ENCODE results near the gene DYNLT1.
A peak's percentile ranks its signal among the peaks of the same experiment; 100 is the strongest.
"Not testable (repeated sequence)": the region's sequence is repeated elsewhere in the genome, so short reads cannot be mapped to it uniquely, and the experiment has no call there.

Gene DYNLT1

DNA sequence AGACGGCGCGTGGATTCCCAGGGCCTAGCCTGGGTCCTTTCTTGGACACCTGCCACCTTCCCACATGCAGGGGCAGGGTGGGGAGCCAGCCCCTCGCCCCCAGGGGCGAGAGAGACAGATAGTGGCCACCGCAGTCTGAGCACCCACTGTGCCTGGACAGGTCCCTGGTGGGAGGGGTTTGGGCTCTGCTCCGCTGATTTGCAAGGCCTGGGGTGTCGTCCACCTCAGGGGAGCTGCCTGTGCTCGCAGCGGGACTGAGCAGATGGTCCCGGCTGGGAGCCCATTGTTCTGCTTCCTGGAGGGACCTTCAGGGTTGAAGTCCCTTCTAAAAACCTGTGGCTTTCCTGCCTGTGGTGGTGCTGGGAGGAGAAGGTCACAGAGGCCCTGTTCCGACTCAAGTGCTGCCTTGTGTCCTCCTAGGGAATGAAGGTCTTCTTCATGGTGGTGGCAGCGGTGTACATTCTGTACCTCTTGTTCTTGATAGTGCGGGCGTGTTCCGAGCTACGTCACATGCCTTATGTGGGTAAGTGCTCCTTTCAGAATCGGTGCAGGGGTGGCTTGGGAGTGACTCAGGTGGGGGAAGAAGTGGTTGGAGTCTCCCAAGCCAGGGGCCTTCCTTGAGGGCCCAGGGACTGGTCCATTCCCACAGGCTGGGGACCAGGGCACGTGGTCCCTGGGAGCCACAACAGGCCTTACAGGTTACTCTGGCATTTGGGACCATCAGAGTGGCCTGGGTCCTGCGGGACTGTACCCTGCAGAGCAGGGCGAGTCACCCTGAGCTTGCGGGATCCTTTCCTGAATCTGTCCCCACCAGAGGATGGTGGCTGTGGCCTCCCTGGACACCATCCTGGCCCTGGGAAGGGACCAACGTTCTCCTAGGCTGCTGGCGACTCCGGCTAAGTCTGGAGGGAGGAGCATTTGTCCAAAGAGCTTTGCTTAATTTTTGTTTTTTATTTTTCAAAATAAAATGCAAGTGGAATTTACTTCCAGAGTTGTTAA, 19.6 kb downstream of the DYNLT1 start:
- DNase-seq = no peak

DNA sequence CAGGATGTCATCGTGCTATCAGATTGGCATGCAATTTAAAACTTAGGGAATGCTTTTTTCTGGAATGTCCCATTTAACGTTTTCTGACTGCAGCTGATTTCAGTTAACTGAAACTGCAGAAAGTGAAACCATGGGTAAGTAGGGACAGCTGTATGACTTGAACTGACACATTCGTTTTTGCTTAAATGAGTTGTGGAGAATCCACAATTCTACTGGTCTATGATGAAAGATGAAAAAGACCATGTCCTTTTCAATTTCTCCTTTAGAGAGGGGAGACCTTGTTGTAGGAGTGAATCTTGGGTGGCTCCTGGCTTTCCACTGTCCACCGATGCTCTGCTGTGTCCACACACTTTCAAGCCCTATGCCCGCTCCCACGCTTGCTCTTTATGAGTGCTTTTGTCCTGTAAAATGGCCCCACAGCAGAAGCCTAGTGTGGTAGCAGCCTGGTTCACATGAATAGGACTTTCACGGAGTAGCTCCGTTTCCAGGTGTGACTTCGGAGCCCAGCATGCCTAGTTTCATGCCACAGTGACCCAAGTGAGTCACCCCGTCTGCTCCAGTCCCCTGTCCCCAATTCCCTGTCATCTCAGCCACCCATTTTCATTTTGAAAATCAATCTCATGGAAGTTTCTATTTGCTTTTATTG, 21.9 kb downstream of the DYNLT1 start:
- no peak for DNase-seq

DNA sequence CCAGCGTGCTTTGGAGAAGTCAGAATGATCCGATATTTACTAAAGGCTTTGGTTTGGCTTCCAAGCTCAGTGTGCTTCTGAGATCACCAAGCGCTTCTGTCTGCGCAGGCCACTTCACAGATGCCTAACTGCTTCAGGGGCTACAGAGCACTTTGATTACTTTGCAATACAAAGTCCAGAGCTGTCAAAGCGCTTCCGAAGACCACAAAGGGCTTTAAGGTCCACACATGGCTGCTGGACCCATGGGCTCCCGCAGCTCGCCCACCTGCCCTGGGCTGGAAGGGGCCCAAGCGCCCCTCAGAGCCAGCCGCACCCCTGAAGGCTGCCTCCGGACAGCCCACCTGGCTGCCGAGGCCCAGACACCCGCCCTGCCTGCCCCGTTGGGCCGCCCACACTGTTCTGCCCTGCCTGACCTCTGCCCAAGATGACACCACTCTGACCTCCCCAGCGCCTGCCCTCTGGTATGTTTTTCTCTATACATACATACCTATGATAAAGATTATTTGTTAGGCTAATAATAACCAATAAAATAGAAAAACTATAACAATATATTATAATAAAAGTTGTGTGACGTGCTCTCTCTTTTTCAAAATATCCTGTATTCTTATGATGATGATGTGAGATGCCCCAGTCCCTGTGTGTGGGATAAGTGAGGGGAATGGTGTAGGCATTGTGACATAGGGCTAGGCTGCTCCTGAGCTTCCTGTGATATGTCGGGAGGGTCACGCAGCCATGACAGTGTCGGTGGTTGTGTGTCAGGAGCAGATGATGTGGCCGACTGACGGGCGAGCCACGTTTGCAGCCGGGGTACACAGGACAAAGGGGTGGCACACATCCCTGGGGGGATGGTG, 22.6 kb downstream of the DYNLT1 start:
- no peak for DNase-seq

DNA sequence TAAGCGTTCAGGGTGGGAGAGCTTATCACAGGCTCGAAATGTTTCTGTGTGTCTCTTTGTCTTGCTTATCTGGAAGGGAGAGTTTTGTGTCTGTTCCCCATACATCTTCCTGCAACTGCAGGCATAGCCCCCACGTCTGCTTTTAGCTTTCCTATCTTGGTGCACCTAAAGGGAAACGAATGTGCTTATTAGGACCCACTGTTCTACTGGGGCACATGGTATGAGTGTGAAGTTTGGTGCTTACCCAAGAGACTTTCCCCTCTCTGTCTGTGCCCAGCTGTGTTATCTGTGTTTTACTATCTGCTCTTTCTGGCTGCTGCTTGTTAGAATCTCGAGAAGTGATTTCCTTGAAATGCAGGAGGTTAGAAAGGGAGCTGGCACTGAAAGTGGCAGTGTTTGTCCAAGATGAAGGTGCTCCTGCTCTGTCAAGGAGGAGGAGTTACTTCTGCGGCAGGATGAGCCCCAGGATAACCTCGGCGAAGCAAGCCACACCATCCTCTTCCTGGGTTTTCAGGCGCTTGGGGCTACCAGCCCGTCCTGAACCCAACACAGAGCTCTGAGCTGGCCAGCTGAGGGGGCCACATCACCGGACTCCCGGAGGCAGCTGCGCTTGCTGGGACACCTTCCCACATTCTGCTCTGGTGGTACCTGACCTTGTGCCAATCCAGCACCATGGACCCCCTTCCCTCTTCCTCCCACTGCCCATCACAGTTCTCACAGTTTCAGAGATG, 23.4 kb downstream of the DYNLT1 start:
- DNase-seq = no peak

DNA sequence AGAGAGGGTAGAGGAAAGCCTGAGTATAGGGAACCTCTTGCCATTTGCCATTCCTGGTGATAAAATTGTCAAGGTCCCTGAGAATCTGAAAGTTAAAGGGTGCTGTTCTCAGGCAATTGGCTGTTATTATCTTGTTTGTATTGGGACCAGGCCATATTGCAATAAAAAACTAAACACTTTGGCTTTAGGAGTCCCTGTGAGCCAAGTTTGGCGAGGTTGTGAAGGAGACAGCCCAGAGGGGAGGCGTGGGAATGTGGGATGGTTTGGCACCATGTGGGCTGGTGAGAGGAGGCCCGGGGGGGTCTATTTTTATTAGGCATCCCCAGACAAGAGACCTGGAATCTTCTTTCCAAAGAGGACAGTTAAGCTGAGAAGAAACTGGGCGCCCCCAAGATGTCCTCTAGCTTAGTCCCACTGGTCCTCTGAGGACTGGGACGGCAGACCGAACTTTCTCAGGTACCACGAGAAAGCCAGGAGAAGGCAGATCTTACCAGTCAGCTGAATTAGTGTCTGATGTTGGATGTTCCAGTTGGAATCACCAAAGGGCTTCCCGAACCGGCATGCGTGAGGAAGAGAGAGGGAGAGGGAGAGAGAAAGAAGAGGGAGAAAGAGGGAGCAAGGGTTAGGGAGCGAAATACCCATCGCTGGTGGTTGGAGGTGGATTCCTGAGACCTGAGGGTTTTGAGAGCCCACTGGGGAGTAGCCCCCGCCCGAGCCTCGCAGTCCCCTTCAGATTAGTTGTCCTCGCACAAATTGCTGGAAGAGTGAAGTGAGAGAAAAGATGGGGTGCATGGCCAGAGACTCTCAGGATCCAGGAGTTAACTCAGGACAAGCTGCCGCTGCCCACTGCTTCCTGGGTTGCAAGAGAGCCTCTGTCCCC, 24.4 kb downstream of the DYNLT1 start:
- no peak for DNase-seq

DNA sequence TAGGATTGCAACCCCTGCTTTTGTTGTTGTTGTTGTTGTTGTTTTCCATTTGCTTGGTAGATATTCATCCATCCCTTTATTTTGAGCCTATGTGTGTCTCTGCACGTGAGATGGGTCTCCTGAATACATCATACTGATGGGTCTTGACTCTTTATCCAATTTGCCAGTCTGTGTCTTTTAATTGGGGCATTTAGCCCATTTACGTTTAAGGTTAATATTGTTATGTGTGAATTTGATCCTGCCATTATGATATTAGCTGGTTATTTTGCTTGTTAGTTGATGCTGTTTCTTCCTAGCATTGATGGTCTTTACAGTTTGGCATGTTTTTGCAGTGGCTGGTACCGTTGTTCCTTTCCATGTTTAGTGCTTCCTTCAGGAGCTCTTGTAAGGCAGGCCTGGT, 26.3 kb downstream of the DYNLT1 start:
- not testable (repeated sequence) for DNase-seq

DNA sequence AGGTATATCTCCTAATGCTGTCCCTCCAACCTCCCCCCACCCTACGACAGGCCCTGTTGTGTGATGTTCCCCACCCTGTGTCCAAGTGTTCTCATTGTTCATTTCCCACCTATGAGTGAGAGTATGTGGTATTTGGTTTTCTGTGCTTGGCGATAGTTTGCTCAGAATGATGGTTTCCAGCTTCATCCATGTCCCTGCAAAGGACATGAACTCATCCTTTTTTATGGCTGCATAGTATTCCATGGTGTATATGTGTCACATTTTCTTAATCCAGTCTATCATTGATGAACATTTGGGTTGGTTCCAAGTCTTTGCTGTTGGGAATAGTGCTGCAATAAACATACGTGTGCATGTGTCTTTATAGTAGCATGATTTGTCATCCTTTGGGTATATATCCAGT, 29.9 kb downstream of the DYNLT1 start:
- DNase-seq = not testable (repeated sequence)

DNA sequence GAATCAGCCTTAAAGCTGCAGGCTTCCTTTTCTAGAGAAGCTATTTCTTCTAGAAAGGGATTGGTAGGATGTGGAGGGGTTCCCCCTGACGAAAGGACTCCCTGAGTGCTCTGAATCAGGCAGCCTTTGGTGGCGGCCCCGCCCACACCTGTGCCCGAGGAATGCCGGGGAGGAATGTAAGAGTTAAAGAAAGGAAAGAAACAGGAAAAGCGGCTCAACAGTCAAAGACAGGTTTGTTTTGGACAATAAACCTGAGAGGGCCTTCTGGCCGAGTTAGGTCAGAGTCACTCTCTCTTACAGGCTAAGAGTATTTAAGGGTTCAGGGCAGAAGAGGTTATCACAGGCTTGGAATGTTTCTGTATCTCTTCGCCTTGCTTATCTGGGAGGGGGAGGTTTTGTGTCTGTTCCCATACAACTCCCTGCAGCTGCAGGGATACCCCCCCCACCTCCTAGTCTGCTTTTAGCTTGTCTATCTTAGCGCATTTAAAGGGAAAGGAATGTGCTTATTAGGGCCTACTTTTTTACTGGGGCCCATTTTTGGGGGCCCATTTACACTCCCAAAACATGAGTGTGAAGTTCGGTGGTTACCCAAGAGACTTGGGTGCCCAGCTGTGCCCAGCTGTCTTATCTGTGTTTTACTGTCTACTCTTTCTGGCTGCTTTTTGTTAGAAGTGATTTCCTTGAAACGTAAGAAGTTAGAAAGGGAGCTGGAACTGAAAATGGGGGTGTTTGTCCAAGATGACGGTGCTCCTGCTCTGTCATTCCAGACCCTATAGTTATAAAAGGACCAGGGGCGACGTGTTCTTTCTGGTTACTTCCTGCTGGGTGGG, 32.8 kb downstream of the DYNLT1 start:
- DNase-seq = no peak

DNA sequence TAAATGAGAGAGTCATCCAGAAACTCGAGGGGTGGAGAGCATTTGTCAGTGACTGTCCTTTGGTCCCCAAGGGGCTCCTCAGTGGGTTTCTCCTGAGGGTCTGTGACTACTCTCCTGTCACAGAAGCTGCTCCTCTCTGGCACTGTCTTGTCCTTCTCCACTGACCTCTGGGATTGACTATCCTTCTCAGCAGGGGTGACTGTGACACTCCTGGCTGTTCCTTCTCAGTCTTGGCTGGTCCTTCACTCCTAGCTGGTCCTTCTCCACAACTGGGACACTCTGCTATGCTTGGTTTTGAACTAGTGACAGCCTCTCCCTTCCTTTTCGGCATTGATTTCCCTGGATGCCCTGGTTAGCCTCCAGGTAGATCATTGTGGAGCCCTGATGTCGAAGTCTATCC, 33.5 kb downstream of the DYNLT1 start:
- DNase-seq = no peak

DNA sequence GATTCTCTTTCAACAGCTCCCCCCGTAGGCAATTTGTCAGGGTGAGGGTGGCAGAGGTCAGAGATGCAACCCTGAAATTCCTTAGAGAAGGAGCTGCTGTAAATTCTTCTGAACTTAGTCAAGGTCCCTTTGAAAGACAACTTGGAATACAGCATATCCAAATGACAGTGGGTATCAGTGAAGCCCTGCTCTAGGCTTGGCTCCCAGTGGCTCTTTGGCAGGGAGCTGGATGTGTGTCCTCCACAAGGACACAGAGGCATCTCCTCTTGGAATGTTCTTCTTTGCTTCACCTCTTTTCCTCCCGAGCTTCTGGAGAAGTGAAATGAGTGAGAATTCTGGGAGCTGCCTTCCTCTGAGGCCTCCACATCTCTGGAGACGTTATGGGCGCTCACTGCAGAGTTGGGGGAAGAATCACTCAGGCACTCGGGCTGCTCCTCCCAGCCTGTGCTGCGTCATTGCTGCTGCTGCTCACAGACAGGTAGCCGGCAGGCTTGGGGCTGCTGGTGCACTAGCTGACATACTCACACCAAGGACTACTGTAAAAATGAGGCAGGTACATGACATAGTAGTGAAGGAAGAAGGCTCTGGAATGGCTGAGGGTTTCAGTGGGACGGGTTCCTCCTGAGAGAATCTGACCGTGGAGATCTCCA, 34.1 kb downstream of the DYNLT1 start:
- no peak for DNase-seq

DNA sequence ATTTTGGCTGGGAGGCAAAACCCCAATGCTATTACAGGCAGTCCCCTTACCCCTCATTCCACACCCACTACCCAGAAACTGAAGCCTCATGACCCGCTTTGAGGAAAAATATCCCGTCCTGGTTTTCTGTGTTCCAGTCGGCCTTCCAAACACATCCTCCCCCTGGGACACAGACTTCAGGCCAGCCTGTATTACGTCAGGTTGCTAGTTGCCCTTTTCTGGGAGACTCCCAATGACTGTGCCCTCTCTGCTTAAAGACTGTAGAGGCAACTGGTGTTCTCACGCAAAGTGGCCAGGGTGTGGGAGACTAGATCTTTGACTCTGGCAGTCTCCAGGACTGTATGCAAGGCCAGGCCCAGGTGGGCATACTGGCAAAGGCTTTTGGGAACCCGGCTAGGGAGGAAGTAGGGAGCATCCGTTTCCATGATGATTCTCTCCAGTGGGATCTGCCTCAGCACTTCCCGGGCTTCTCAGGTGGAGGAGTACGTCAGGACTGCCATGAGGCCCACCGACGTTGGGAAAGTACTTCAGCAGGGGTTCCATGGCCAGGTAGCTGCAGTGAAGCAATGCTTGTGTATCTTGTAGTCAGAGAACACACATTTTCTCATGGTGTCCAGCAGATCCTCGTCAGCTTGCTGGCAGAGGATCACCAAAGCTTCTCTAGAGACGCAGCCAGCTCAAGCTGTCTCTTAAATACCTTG, 34.9 kb downstream of the DYNLT1 start:
- DNase-seq = no peak

DNA sequence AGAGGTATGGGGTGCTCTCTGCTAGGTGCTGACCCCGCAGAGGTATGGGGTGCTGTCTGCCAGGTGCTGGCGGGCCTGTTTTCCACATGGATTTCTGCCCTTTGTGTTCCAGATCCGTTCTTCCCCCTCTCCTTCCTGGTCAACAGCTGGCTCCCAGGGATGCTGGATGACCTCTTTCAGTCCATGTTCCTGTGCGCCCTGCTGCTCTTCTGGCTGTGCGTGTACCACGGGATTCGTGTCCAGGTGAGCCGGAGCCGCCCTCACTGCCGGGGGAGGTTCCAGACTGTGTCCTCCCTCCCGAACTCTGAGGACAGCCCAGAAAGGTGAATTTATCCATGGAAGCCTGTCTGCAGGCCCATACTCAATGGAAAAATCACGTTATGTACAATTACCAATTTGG, 36.3 kb downstream of the DYNLT1 start:
- DNase-seq = no peak

DNA sequence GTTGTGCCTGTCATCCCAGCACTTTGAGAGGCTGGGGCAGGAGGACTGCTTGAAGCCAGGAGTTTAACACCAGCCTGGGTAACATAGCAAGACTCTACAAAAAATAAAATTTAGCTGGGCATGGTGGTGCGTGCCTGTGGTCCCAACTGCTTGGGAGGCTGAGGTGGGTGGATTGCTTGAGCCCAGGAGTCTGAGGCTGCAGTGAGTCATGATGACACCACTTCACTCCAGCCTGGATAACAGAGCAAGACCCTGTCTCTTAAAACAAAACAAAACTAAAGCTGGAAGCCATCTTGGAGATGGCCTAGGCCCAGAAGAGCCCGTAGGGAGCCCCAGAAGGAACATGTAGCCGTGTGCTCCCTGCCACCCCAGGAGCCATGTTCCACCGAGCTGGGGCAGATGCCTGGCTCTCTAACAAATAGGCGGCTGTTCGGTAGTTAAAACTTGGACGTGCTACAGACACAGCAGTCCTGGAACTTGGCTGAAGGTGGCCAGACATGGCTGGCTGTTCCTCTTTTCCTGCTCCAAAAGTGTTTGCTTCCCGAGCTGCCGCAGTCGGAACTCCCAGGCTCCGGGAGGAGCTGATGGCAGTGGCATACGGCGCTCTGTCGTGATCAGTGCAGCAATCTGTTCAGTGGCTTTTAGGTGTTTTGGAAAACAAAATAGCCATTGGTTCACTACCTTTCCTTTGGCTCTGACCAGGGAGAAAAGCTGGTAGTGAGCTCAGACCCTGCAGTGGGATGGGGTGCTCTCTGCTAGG, 37.0 kb downstream of the DYNLT1 start:
- DNase-seq = no peak

DNA sequence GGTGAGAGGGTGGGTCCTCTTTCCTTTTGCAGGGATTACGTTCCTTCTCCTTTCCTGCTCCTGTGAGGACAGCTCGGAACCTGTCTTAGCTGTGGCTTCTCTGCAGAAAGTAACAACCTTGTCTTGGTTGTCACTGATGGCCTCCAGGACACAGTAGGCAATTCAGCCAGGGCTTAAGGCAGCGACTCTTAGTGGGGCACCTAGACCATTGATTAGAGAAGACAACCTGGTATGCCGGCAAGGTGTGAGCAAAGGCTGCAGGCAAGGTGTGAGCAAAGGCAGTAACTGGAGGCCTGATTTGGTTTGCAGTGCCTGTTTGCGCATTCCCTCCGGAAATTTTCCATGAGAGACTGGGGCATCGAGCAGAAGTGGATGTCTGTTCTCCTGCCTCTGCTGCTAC, 37.6 kb downstream of the DYNLT1 start:
- DNase-seq = no peak

DNA sequence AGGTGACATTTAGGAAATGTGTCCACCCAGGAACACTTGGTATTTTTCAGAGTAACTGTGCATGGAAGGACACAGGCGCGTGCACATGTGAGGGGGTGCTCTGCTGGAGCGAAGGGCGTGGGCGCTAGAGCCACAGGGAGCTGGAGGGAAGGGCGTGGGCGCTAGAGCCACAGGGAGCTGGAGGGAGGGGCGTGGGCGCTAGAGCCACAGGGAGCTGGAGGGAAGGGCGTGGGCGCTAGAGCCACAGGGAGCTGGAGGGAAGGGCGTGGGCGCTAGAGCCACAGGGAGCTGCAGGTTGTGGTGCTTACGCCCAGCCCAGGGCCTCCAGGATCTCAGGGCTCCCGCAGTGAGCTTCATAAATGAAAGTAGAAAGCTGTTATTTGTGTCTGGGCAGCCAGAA, 38.5 kb downstream of the DYNLT1 start:
- DNase-seq = not testable (repeated sequence)

DNA sequence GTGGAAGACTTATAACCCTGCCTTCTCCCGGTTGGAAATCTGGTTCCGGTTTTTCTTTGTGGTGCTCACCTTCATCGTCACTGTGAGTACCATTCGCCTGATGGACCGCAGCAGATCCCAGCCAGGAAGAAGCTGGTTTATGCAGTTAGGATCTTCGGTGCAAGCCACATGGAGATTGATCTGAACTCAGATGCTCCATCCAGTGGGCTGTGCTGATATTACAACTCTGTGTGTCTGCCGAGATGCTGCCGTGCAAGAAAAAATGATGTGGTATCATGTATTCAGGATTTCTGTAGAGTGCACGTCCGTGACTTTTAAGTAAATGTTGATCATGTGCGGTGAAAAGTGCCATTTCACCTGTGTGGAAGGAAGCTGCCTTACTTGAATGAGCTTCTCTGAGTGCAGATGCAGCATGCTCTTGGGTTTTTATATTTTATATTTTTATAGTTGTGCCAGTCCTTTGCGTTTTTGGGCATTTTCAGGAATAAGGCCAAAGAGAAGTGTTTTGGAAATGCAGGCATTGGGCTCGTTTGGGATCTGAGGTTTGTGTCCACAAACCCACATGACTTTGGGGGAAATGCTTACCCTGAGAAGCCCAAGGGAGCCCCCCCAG, 39.2 kb downstream of the DYNLT1 start:
- peak in 34 of 51 donors; percentile 6 to 81 (median 35) for DNase-seq

DNA sequence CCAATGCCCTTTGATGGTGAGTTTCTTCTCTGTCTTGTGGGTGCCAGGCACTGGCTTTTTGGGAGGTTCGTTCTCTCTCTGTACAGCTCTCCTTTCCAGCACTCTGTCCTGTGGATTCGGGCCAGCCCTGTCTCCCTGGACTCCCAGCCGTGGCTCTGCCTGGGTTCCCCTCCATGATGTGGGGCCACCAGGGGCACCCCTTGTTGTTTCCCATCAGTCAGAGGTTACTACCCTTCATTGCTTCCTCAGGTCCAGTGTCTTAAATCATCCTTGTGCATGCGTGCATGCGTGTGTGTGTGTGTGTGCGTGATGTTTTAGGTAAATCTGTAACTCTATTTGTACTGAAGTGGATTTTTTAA, 40.5 kb downstream of the DYNLT1 start:
- no peak for DNase-seq

Data from hypothalamus (tissue), 51 donors.